AG09319 (cell line): Measurements from ENCODE around the gene OGT.
"Not testable (repeated sequence)": the region's sequence is repeated elsewhere in the genome, so short reads cannot be mapped to it uniquely, and the experiment has no call there.

Experiments
- DNase-seq: peaks from one replicate; pipeline ENCODE4 v3.0.0-alpha.2; 2010; ENCODE audit warnings: low read depth; ENCODE audit errors: extremely low read depth
- CTCF ChIP-seq: IDR thresholded peaks from 2 replicates; pipeline ENCODE4 v1.5.1; 2011; ENCODE audit warnings: low read depth, mild to moderate bottlenecking, inconsistent platforms, low read length, moderate library complexity

Gene OGT

GRCh38 chrX:71504346-71504745, 28.6 kb upstream of the OGT start:
- no peak for TF ChIP-seq CTCF
- DNase-seq = no peak

- DNase-seq = no peak
- TF ChIP-seq CTCF = no peak
Measured at GRCh38 chrX:71509289-71509688, 23.6 kb upstream of the OGT start.

GRCh38 chrX:71510161-71510560, 22.7 kb upstream of the OGT start:
- TF ChIP-seq CTCF = no peak
- DNase-seq = no peak

- not testable (repeated sequence) for DNase-seq
Measured at GRCh38 chrX:71513731-71514130, 19.2 kb upstream of the OGT start.

- no peak for TF ChIP-seq CTCF
- DNase-seq = no peak
Measured at GRCh38 chrX:71514367-71515037, 18.4 kb upstream of the OGT start.

- TF ChIP-seq CTCF = no peak
- no peak for DNase-seq
Measured at GRCh38 chrX:71515038-71515396, 17.9 kb upstream of the OGT start.

- no peak for TF ChIP-seq CTCF
- DNase-seq = no peak
Measured at GRCh38 chrX:71525316-71525715, 7.6 kb upstream of the OGT start.

- no peak for DNase-seq
Measured at GRCh38 chrX:71532078-71532752, 689 bp upstream of the OGT start.

More at GRCh38 chrX:71532078-71532752, 689 bp upstream of the OGT start:
- TF ChIP-seq CTCF = no peak
